Sigmoid colon (tissue), 4 donors: ENCODE results near the gene RABGGTB.
"Not testable (repeated sequence)": the region's sequence is repeated elsewhere in the genome, so short reads cannot be mapped to it uniquely, and the experiment has no call there.

ENCODE experiments used
- POLR2A ChIP-seq, 2 donors: fragments of 450-650 bp; IDR thresholded peaks; one replicate each; pipeline ENCODE4 v1.6.1; 2016; ENCODE audit warnings: antibody characterized with exemption in 2 of 2, mild to moderate bottlenecking in 2 of 2, moderate library complexity in 2 of 2
- POLR2AphosphoS5 ChIP-seq, 4 donors: sonication (generic); formaldehyde crosslinking; IDR thresholded peaks; one replicate each; pipeline ENCODE4 v1.6.1; 2017; ENCODE audit warnings: antibody characterized with exemption in 4 of 4
- TF ChIP-seq, protein P1 (sequence below), 4 experiments: fragments of 450-650 bp in 3 of 4; fragments of 200-600 bp in 1 of 4; IDR thresholded peaks; one replicate each; pipeline ENCODE4 v1.5.1; 2016 to 2019; ENCODE audit warnings: antibody characterized with exemption in 4 of 4, mild to moderate bottlenecking in 3 of 4, moderate library complexity in 2 of 4

DNA sequence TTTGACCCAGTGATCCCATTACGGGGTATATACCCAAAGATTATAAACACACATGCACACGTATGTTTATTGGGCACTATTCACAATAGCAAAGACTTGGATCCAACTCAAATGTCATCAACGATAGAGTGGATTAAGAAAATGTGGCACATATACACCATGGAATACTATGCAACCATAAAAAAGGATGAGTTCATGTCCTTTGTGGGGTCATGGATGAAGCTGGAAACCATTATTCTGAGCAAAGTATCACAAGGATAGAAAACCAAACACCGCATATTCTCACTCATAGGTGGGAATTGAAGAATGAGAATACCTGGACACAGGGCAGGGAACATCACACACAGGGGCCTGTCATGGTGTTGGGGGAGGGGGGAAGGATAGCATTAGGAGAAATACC is 2.1 kb upstream of the RABGGTB start:
- TF ChIP-seq, protein P1, sequence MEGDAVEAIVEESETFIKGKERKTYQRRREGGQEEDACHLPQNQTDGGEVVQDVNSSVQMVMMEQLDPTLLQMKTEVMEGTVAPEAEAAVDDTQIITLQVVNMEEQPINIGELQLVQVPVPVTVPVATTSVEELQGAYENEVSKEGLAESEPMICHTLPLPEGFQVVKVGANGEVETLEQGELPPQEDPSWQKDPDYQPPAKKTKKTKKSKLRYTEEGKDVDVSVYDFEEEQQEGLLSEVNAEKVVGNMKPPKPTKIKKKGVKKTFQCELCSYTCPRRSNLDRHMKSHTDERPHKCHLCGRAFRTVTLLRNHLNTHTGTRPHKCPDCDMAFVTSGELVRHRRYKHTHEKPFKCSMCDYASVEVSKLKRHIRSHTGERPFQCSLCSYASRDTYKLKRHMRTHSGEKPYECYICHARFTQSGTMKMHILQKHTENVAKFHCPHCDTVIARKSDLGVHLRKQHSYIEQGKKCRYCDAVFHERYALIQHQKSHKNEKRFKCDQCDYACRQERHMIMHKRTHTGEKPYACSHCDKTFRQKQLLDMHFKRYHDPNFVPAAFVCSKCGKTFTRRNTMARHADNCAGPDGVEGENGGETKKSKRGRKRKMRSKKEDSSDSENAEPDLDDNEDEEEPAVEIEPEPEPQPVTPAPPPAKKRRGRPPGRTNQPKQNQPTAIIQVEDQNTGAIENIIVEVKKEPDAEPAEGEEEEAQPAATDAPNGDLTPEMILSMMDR (IDR thresholded peaks at IDR 0.05) = not testable (repeated sequence)
- not testable (repeated sequence) for TF ChIP-seq POLR2AphosphoS5, POLR2A (IDR thresholded peaks at IDR 0.05)
